Activated CD8-positive, alpha-beta memory T cell treated with anti-CD3 and anti-CD28 coated beads, Interleukin-2, amount 50 U/mL, for 48 hours (primary cell): ENCODE measurements around the gene CAMK2N1.

Experiments used
- DNase-seq: peaks from one replicate; pipeline ENCODE4 v3.0.0-alpha.2; 2020

CAMK2N1 gene

DNA sequence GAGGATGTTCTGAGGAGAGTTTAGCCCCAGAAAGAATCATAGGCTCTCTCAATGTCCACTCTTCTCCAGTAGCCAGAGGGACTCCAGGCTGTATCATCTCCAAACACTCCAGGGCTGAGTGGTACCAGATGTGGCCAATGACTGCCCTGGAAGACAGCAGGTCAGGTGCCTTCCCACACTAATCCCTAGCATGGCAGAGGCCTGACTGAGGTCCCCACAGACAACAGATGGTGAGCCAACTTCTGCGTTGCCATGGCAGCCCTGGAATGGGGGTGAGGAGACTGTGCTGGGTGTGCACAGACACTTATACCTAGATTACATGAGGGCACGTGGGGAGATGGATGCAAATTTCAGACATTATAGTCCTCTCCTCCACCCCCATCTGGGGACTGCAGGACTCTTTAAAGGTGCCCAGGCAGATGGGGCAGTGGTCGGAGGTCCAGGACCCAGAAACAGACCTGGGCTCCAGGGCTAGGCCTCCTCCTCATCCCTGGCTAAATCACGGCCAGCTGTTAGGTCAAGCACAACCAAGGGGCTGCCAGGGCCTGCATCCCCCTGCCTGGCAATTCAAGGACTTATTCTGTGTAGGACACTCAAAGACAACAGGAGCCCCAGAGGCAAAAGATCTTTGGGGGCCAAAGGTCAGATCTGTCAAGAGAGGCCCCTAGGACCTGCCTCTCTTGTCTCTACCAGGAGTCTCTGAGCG lies 42.9 kb downstream of the CAMK2N1 start:
- no peak for DNase-seq

DNA sequence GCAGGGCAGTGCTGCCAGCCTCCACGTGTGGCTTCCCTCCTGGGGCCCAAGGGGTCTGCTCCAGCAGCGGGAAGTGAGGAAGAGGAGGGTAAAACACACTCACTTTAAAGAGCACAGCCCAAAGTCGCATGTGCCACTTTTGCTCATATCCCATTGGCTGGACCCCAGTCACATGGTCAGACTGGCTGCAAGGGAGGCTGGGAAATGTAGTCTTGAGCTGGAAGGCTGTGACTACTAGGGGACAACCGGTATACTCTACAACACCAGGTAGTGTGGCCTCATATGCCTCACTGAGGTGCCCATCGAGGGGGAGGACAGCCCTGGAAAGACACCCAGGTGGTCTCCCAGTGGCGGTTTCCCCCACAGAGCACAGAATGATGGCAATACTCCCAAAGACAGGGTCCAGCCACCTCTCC lies 45.2 kb downstream of the CAMK2N1 start:
- DNase-seq: peak; percentile 67

GRCh38 chr1:20439282-20439681 lies 46.7 kb downstream of the CAMK2N1 start:
- no peak for DNase-seq

GRCh38 chr1:20437640-20438039 lies 48.4 kb downstream of the CAMK2N1 start:
- no peak for DNase-seq

DNA sequence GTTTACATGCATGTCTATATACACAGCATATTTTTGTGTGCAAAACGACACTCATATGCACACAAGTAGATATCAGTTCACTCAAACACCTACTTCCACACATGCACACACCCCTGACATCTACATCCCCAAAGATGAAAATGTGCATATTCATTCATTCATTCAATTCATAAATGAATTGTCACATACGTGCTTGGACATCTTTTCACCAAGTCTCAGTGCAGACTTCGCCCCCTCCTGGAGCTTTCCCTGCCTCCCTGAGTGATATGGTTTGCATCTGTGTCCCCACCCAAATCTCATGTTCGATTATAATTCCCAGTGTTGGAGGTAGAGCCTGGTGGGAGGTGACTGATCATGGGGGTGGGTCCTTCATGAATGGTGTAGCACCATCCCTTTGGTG lies 53.1 kb downstream of the CAMK2N1 start:
- no peak for DNase-seq
